Stimulated activated naive B cell treated with anti-CD40 and anti-IgM and Interleukin-4, amounts not matched to agents 10 μg/mL and 1 μg/mL and 100 μg/mL, for 72 hours (primary cell): Measurements from ENCODE around the gene IRF5.

Source experiments
- ATAC-seq, 2 donors: fragments of 150-1000 bp; cut with Tn5 transposase; replicated peaks; 2 replicates each; pipeline ENCODE4 v1.10.0; 2021; ENCODE audit warnings: moderate library complexity in 1 of 2
- DNase-seq: peaks from one replicate; pipeline ENCODE4 v3.0.0; 2021
- H3K27ac Mint-ChIP-seq: one replicate; pipeline ENCODE4 v1.8.0; 2022; ENCODE audit warnings: mild to moderate bottlenecking, mixed read lengths
- H3K27me3 Mint-ChIP-seq, 2 donors: one replicate each; pipeline ENCODE4 v1.8.0; 2022; ENCODE audit warnings: mixed read lengths in 2 of 2
- H3K36me3 Mint-ChIP-seq, 2 donors: one replicate each; pipeline ENCODE4 v1.8.0; 2022; ENCODE audit warnings: mixed read lengths in 2 of 2, mild to moderate bottlenecking in 1 of 2
- H3K4me1 Mint-ChIP-seq, 2 donors: one replicate each; pipeline ENCODE4 v1.8.0; 2022; ENCODE audit warnings: mixed read lengths in 2 of 2, mild to moderate bottlenecking in 1 of 2
- H3K4me3 Mint-ChIP-seq, 2 donors: one replicate each; pipeline ENCODE4 v1.8.0; 2022; ENCODE audit warnings: mild to moderate bottlenecking in 2 of 2, mixed read lengths in 2 of 2, moderate library complexity in 1 of 2
- H3K9me3 Mint-ChIP-seq, 2 donors: one replicate each; pipeline ENCODE4 v1.8.0; 2022; ENCODE audit warnings: mixed read lengths in 2 of 2, mild to moderate bottlenecking in 1 of 2

The IRF5 gene

DNA sequence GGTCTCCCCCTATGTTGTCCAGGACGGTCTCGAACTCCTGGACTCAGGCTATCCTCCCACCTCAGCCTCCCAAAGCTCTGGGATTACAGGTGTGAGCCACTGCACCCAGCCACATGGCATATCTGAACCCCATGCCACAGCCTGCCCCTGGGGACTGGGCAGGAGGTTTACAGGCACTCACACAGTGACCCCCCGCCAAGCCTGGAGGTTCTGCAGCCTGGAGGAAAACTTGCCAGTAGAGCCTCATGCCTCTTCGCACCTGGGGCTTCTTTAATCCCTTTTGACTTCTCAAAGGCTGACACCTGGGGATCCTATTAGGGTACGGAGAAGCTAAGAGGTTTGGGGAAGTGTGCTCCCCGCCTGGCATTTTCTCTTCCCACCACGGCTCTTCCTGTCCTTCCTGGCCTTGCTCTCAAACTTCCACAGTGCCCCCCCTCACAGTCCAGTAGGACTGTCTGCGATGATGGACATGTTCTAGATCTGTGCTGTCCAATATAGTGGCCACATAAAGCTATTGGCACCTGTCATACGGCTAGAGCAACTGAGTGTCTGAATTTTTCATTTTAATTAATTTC, 15.8 kb upstream of the IRF5 start:
- H3K9me3 Mint-ChIP-seq: no peaks in the 10 kb centered on the region
- H3K4me1 Mint-ChIP-seq: peaks cover 11 to 12% of the 10 kb centered on the region in 2 donors
- H3K36me3 Mint-ChIP-seq: no peaks in the 10 kb centered on the region
- H3K27me3 Mint-ChIP-seq: peaks cover 8 to 9% of the 10 kb centered on the region in 2 donors
- no peak for ATAC-seq
- no peak overlapping the region for H3K4me3 Mint-ChIP-seq
- no peak for DNase-seq
- no peak overlapping the region for H3K27ac Mint-ChIP-seq

DNA sequence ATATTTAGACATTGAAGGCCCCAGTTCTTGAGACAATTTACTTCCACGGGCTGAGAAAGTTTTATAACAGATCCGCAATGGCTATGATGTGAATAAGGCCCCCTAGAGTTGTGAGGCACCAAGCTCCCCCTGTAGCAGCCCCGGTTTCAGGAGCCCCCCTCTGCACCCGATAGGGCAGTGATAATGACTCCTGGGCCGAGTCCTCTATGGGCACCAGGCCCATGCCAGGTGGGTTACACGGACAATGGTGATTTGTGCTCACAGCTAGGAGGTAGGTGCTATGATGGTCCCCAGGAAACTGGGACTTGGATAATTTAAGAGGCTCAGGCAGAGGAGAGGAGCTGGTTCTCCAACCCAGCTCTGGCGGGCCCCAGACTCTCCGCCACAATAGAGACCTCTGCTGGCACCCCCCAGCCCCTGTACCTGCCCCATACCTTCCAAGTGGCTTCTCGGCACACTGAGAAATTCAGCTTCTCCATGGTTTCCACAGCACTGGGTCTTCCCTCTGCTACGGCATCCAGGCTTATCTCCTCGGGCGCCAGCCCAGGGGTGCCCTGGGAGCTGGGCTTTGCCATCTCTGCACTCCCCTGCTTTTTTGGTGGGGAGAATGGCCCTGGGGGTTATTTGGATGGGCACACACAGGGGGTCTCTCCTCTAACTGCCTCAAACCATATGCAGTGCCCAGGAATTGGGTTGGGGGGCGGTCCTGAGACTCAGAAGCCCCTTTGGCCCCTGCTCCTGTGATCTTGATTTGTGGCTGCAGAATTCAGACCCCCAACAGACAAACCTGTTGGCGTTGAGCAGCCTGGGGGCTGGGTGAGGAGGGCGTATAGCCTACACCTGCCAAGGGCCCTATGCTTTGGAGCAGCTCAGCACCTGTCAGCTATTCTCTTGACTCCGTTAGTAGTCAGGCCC, 15.0 kb upstream of the IRF5 start:
- H3K9me3 Mint-ChIP-seq: no peaks in the 10 kb centered on the region
- peaks cover 11 to 12% of the 10 kb centered on the region in 2 donors for H3K4me1 Mint-ChIP-seq
- no peak overlapping the region for H3K27ac Mint-ChIP-seq
- DNase-seq (no peak), ATAC-seq (no peak)
- peaks cover 5 to 8% of the 10 kb centered on the region in 2 donors for H3K27me3 Mint-ChIP-seq
- no peak overlapping the region for H3K4me3 Mint-ChIP-seq
- H3K36me3 Mint-ChIP-seq: no peaks in the 10 kb centered on the region

DNA sequence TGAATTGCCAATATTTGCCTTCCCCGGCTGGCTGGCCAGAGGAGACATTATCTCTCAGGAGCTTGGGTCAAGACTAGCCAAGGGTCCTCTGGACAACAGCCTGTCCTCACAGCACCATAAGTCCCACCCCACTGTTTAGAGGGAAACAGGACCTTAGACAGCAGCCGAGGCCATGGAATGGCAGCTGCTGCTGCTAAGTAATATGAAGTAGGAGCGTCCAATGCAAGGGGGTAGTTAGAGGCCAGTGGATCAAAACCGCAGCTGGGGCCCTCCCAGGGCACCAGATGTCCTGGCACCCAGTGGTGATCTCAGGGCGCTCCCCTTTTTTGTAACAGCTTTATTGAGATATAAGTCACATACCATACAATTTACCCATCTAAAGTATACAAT, 14.3 kb upstream of the IRF5 start:
- Mint-ChIP-seq H3K36me3 (no peaks in the 10 kb centered on the region), H3K27ac (no peak overlapping the region), H3K4me3 (no peak overlapping the region), H3K4me1 (peaks cover 11 to 12% of the 10 kb centered on the region in 2 donors), H3K27me3 (peaks cover 5% of the 10 kb centered on the region in 2 donors), H3K9me3 (no peaks in the 10 kb centered on the region)
- DNase-seq: no peak
- no peak for ATAC-seq

DNA sequence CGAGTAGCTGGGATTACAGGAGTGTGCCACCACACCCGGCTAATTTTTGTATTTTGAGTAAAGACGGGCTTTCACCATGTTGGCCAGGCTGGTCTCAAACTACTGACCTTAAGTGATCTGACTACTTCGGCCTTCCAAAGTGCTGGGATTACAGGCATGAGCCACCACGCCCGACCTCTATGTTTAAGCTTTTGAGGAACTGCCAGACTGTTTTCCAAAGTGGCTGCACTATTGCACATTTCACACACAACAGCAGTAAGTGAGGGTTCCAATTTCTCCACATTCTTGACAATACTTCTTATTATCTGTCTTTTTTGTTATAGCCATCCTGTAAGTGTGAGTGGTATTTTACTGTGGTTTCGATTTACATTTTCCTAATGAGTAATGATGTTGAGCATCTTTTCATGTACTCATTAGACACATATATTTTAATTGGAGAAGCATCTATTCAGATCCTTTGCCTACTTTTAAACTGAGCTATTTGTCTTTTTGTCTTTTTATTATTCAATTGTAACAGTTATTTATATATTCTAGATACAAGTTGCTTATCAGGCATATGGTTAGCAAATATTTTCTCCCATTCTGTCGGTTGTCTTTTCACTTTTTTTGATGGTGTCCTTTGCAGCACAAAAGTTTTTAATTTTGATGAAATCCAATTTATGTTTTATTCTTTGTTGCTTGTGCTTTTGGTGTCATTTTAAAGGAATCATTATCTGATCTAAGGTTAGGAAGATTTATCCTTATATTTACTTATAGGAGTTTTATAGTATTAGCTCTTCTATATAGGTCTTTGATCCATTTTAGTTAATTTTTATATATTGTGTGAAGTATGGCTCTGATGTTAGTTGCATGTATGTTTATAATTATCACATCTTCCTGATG, 12.8 kb upstream of the IRF5 start:
- no peak overlapping the region for H3K4me3 Mint-ChIP-seq
- peaks cover 5% of the 10 kb centered on the region in 2 donors for H3K27me3 Mint-ChIP-seq
- H3K27ac Mint-ChIP-seq: no peak overlapping the region
- ATAC-seq (no peak), DNase-seq (no peak)
- peaks cover 11 to 12% of the 10 kb centered on the region in 2 donors for H3K4me1 Mint-ChIP-seq
- H3K36me3 Mint-ChIP-seq: no peaks in the 10 kb centered on the region
- H3K9me3 Mint-ChIP-seq: no peaks in the 10 kb centered on the region

DNA sequence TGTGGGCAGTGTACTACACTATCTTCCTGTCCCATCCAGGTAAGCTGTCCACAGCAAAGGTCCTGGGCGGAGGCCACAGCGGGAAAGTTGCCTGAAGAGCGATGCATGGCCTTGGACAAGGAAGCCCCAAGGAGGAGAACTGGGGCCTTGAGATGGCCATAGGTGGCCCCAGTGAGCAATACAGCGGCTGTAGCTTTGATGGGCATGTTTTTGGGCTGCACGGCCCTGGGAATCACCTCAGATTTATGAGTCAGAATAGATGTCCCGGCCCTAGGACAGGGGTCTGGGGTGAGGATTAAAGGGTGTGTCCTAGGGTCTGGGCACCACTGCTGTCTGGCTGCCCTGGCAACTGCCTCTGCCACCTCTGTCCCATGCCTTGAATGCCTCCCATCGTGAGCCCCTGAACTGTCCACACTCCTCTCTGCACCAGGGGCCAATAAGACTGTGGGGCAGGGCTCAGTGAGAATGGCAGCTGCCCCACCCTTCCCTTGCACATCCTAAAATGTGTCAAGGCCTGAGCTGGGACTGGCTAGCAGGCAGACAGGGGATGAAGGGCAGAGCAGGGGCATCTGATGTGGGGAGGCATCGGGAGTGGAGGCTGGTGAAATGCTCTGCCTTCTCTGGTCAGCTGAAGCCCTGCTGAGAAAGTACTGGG, 9.4 kb upstream of the IRF5 start:
- ATAC-seq: no peak
- H3K4me3 Mint-ChIP-seq: no peak overlapping the region
- H3K4me1 Mint-ChIP-seq: peaks cover 6 to 12% of the 10 kb centered on the region in 2 donors
- no peak overlapping the region for H3K27ac Mint-ChIP-seq
- peaks cover 0 to 2% of the 10 kb centered on the region in 2 donors for H3K9me3 Mint-ChIP-seq
- H3K27me3 Mint-ChIP-seq: no peaks in the 10 kb centered on the region
- DNase-seq: no peak
- peaks cover under 1 to 2% of the 10 kb centered on the region in 2 donors for H3K36me3 Mint-ChIP-seq

DNA sequence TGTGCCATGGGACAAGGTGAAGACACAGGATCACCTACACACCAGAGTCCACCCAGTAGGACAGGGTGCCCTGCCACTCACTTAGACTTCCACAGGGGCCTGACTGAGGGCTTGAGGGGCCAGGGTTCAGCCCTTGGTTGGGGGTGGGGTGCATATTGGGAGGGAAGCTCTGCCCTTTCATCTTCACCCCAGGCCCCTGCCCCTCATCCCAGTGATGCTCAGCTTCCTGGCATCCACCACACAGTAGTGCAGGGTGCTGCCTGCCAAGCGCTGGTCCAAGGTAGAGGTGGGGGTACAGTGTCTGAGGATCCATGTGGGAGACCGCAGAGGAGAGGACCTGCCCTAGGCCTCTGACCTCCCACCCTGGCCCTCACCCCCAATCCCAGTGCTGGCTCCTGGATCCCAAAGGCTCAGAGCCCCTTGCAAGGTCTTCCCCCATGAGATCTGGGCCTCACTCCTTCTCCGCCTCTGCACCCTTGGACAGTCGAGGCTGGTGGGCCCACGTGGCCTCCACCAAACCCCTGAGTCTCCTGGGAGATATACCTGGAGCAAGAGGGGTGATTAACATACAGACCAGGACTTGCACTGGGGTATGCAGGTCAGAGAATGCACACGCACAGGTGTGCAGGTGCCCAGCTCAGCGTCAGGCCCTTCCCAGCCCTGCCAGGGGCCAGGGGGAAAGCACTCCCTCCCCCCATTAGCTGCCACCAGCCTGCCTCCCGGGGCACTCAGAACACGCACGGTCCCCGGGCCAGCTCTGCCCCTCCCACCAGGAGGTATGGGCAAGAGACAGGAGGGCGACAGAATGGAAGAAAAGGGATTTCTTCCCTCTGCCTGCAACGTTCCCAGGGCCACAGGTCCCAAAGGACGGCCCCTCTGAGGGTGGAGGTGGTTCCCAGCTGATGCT, 8.6 kb upstream of the IRF5 start:
- no peak overlapping the region for H3K4me3 Mint-ChIP-seq
- H3K4me1 Mint-ChIP-seq: peaks cover 11 to 20% of the 10 kb centered on the region in 2 donors
- H3K9me3 Mint-ChIP-seq: peaks cover 0 to 3% of the 10 kb centered on the region in 2 donors
- peaks cover 2 to 6% of the 10 kb centered on the region in 2 donors for H3K36me3 Mint-ChIP-seq
- H3K27ac Mint-ChIP-seq: no peak overlapping the region
- no peak for ATAC-seq
- DNase-seq: no peak
- H3K27me3 Mint-ChIP-seq: no peaks in the 10 kb centered on the region

DNA sequence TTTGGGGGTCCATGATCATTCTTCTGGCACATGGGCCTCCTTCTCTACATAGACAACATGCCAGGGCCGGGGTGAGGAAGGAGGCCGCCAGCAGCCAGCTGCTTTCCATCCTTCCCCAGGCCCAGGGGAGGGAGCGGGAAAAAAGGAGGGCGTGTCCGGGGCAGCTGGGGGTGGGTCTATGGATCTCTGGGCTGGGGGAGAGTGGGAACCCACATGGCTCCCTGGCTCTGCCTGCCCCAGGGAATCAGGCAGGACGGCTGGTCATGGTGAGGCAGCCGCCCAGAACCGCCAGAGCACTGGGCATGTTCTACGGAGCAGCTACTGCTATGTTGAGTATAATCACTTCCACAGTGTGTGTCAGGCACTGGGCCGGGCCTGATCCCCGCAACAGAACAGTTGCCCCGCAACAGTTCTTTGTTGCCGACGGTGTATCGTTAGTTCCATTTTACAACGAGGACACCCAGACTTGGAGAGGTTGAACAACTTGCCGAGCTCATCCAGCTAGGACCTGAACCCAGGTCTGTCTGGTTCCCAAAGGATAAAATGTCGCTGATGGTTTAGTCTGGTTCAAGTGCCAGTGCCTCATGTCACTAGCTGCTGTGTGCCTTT, 6.4 kb upstream of the IRF5 start:
- Mint-ChIP-seq H3K27ac (peak overlapping the region; percentile 42), H3K36me3 (peaks cover 2 to 6% of the 10 kb centered on the region in 2 donors), H3K9me3 (peaks cover 0 to 3% of the 10 kb centered on the region in 2 donors), H3K4me3 (no peak overlapping the region), H3K27me3 (no peaks in the 10 kb centered on the region), H3K4me1 (peaks cover 19 to 40% of the 10 kb centered on the region in 2 donors)
- DNase-seq (no peak), ATAC-seq (no peak)

DNA sequence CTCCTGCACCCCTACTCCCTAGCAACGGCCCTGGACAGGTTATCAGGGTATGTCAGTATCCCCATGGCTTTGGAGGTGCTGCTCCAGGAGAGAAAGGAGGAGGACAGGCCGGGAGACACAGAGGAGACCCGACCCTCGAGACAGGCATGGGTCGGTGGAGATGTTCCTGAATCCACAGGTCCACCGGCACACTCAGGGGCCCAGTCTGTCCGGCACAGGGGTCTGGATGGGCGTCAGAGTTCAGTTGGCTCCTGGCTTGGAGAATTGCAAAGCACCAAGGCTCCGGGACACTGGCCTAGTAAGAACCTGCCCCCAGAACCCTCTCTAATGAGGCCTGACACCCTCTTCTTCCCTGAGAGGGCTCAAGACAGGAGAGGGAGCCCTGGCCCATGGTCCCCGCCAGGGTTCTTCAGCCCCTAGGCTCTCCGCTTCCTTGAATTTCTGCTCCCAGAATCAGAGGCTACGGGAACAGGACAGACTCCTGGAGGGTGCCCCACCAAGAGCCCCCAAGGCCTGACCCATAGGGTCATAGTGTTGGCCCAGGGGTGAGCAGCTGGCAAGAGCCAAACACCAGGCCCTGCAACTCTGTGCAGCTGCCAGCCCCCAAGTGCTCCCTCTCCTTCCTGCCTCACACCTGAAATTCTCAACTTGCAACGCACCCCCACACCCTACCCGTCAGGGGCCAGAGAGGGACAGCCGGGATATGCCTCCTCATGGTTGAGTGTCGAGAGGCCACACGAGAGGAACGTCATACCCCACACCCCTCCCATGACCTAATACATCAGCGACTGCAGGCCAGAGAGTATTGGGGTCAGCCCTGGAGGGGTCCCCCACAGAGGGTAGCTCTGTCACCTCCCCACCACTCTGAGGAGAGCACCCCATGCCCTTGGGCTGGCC, 5.5 kb upstream of the IRF5 start:
- Mint-ChIP-seq H3K27ac (peak overlapping the region; percentile 98), H3K9me3 (peaks cover 0 to 3% of the 10 kb centered on the region in 2 donors), H3K27me3 (no peaks in the 10 kb centered on the region), H3K36me3 (peaks cover 7 to 10% of the 10 kb centered on the region in 2 donors), H3K4me1 (peaks cover 24 to 50% of the 10 kb centered on the region in 2 donors), H3K4me3 (peak overlapping the region in 1 of 2 donors; percentile 19)
- no peak for ATAC-seq
- DNase-seq: no peak

DNA sequence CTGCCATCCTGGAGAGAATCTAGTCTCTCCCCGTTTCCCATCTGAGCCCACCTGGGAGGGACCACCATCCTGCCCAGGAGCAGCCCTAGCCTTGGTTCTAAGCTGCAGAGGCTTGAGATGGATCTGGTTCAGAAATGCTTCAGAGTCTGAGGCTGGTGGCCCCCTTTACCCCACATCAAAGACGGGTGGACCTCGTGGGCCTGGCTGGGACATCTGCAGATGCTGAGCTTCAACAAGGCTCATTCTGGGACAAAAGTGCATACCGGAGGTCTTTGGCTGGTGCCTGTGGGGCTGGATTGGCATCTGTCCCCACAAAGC, 4.9 kb upstream of the IRF5 start:
- Mint-ChIP-seq H3K4me3 (peak overlapping the region; percentile 15 to 79), H3K9me3 (peaks cover 0 to 3% of the 10 kb centered on the region in 2 donors), H3K27ac (peak overlapping the region; percentile 98), H3K36me3 (peaks cover 10 to 12% of the 10 kb centered on the region in 2 donors), H3K4me1 (peaks cover 26 to 53% of the 10 kb centered on the region in 2 donors), H3K27me3 (no peaks in the 10 kb centered on the region)
- no peak for ATAC-seq
- no peak for DNase-seq

DNA sequence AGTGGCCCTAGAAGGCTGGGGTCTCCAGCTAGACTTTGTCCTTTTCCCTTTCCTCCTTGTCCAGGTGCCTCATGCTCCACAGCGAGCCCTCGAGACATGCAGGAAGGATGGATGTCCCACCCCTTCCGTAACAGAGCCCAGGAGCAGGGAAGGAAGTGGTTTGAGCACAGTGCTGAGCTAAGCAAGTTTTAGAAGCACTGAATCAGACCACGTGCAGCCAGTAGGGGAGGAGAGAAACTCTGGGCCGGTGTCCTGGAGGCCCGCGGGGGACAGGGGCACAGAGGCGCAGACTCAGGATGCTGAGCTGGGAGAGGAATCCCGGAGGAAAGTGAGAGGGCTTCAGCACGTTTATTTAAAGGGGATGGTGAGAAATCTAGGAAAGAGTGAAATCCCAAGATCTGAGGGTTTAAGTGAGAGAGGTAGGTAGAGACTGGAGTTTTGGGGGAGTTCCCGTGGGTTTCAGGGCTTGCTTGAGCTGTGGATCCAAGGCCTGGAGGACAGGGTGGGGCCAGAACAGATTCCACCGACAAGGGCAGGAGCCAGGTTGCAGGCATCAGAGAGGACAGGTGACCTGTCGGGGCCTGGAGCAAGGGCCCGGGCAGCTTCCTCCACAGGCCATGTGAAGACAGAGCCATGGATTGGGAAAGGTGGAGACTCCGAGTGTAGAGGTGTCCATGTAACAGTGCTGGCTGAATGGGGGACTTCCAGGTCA, 4.4 kb upstream of the IRF5 start:
- H3K36me3 Mint-ChIP-seq: peaks cover 11 to 14% of the 10 kb centered on the region in 2 donors
- peaks cover 0 to 3% of the 10 kb centered on the region in 2 donors for H3K9me3 Mint-ChIP-seq
- H3K27ac Mint-ChIP-seq: peak overlapping the region; percentile 98
- H3K4me3 Mint-ChIP-seq: peak overlapping the region; percentile 79 to 83
- DNase-seq (no peak), ATAC-seq (peak; percentile 28 to 30)
- no peaks in the 10 kb centered on the region for H3K27me3 Mint-ChIP-seq
- peaks cover 26 to 53% of the 10 kb centered on the region in 2 donors for H3K4me1 Mint-ChIP-seq

DNA sequence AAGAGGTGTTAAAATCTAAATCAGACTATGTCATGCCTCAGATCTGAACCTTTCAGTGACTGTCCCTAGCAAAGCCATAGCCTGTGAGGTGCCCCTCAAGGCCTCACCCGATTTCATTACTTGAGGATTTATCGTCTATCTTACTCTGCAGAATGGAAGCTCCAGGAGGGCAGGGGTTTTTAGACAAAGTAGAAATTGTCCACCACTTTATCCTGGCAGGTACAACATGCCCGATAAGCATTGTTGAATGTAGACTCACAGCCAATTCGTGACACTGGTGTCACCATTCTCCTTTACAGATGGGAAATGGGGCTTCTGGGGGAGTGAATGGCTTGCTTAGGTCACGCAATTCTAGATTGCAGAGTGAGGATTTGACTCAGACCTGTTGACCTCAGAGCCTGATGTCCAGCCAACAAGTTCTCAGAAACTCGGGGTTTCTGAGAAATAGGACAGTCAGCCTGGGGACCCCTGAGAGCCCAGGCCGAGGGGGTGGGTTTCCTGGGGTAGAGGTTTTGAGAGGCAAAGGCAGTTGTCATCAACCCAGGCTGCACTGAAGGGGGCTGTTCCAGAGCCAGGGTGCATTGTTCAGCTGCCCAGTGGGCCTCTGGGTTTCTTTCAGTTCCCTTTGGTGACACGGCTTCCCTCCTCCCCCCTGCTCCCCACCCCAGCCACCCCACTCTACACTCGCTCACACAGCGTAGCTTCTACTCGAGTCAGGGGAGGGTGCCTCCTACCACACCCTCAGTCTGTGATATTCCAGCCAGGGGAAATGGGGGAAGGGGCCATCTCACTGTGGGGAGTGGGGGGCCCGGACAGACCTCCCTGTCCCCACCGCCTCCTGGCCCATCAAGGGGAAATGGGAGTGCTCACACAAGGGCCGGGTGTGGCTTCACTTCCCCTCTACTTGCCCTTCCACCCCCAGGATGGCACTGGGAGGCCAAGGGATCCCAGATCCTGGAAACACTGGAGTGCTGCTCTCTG, 3.1 kb upstream of the IRF5 start:
- DNase-seq (peak; percentile 49), ATAC-seq (peak; percentile 23 to 43)
- H3K36me3 Mint-ChIP-seq: peaks cover 15 to 18% of the 10 kb centered on the region in 2 donors
- peaks cover 31 to 59% of the 10 kb centered on the region in 2 donors for H3K4me1 Mint-ChIP-seq
- peak overlapping the region; percentile 57 to 79 for H3K4me3 Mint-ChIP-seq
- H3K9me3 Mint-ChIP-seq: peaks cover 0 to 3% of the 10 kb centered on the region in 2 donors
- peak overlapping the region; percentile 94 for H3K27ac Mint-ChIP-seq
- no peaks in the 10 kb centered on the region for H3K27me3 Mint-ChIP-seq
